Epithelial cell of umbilical artery (primary cell): ENCODE measurements around the gene PPP3CB. TPM values are rescaled to one million over a fixed set of nuclear protein-coding genes. Genes with fewer than 3 reads are reported as not detected.

ENCODE experiments used
- total RNA-seq: library from RNA; depleted of rRNA; stranded (reverse); fragments of >200 nt; gene quantifications from 2 replicates; pipeline ENCODE4 v1.2.3, GENCODE V29; 2014

Gene PPP3CB
- total RNA-seq, result 13.8 and 14.6 TPM in 2 replicates

DNA sequence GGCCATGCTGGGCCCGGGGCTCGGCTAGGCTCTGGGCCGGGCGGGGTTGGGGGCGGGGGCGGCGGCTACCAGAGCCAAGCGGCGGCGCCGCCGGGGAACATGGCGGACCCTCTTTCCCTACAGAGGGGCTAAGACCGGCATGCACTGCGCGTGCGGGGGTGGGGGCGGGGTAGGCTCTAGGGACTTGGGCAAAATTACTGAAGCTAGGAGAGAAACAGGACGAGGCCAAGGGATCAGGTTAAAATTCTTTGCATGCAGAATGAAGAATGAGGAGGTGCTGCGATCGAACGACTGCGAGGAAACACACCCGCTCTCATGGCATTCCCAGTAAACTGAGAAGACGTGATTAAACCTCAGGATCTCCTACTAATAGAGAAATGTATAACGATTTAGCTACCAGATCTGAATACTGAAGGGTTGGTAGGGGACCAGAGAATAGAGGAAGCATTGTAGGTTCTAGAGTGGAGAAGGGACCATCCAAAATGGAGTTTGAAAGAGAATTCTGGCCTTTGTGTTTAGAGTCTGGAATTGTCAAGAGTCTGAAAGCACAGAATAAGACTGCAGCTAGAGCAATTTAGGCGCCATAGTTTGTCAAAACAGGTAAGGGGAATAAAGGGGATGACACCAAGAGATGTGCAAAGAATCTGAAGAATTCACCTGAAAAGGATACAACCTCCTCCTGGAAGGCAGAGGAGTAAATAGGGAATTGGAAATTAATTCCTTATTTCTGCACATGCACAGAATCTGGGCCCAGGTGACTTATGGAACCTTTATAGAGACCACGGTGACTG lies at the start of gene PPP3CB:
Gene PPP3CB (minus strand): TSS at position 141 of the 791 bp plus-strand sequence. CDS start 135 bp downstream, at position 6.

DNA sequence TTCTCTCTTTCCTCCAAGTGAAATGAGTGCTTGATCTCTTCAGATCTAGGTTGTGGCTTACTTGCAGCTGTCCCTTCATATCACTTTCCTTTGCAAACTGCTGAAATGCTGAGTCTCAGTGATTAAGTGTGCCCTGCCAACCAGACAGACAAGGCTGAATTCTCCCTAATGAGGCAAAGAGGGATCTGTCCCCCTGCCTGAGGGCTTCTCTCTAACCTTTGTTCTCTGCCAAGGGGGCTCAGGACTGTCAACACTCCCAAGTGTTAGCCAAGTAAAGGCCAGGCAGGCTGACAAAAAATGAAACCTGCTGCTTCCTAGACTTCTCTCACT lies 62.3 kb downstream of the PPP3CB start, which contains the start of gene MSS51:
Gene MSS51 (minus strand): TSS at position 24 of the 330 bp plus-strand sequence. CDS start 5,277 bp downstream, outside the sequence.

DNA sequence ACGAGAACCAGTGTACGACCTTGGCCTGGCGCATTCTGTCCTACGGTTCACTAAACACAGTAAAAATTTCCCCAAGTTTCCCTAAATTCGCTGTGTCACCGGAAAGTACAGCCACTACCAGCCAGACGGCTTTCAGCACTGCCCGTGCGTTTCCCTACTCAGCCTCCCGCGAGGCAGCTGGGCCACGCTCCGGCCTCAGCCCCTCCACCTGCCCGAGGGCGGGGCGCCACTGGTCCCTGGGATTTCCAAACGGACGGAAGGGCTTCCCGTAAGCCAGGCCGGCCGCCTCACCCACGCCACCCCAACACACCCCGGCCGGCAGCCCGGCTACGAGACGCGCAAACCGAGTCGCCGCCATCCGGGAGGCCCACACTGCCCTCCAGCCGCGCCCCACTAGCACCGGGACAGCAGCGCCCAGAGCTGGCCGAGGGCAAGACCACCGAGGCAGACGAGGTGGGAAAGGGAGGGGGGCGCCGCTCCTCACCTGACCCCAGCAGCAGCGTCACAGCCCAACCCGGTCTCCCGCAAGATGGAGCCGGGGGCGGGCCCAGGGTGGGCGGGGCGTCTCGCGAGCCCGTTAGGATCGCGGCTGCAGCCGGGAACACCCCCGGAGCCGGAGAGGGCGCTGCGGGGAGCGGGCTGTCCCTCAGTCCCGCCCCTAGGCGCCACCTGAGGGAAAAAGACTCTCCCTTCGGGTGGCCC lies 82.1 kb downstream of the PPP3CB start, which contains the start of gene ANXA7:
Gene ANXA7 (minus strand): TSS at position 531 of the 702 bp plus-strand sequence. CDS start 13,202 bp downstream, outside the sequence.

Other genes starting within 250 kb of the PPP3CB start
- 54.6 and 56.8 TPM in 2 replicates for gene DNAJC9, start 248.8 kb downstream of the PPP3CB start, total RNA-seq
- 77.6 and 86.0 TPM in 2 replicates for gene MRPS16, start 243.4 kb downstream of the PPP3CB start, total RNA-seq
- gene CFAP70, start 137.2 kb downstream of the PPP3CB start, total RNA-seq, result 0.30 and 0.32 TPM in 2 replicates
- gene ANXA7, start 82.0 kb downstream of the PPP3CB start, total RNA-seq, result 90.6 and 105 TPM in 2 replicates
- 0.65 and 1.4 TPM in 2 replicates for gene MSS51, start 62.5 kb downstream of the PPP3CB start, total RNA-seq
- 5.2 and 7.8 TPM in 2 replicates for gene USP54, start 95.3 kb upstream of the PPP3CB start, total RNA-seq
- gene MYOZ1, start 145.4 kb upstream of the PPP3CB start, total RNA-seq, result not detected in 2 replicates
- not detected in 2 replicates for gene SYNPO2L, start 160.0 kb upstream of the PPP3CB start, total RNA-seq
- gene AGAP5, start 202.1 kb upstream of the PPP3CB start, total RNA-seq, result 1.1 and 1.6 TPM in 2 replicates
- gene SEC24C, start 248.3 kb upstream of the PPP3CB start, total RNA-seq, result 52.1 and 56.5 TPM in 2 replicates